HG02759 (cell line): ENCODE measurements around the gene WWOX.

Experiments
- ATAC-seq: cut with Tn5 transposase; IDR thresholded peaks from one replicate; pipeline ENCODE4 v1.9.1; 2021; ENCODE audit warnings: mild to moderate bottlenecking, moderate library complexity; ENCODE audit not compliant: unreplicated experiment

Gene WWOX

DNA sequence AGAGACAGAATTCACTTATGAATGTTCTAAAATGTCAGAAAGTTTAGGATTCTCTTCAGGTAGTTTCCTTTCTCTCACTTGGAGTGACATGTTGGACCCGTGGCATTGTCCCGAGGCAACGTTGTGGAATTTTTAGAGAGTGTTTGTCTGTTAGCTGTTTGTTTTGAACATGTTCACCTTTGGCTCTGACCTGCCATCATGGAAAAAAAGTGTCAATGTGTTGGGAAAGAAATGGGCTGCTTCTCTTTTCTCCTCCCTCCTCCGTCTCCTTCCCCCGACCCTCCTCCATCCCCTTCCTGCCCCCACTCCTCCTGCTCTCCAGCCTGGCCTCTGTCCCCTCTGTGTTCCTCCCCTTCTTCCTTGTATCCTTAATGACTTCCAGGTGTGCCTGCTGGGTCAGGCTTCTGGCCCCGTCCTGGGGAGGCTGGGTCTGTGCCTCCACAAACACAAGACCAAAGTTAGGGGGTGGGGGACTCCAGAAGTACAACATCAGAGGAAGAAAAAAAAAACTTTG lies 1038.0 kb downstream of the WWOX start:
- ATAC-seq = no peak

DNA sequence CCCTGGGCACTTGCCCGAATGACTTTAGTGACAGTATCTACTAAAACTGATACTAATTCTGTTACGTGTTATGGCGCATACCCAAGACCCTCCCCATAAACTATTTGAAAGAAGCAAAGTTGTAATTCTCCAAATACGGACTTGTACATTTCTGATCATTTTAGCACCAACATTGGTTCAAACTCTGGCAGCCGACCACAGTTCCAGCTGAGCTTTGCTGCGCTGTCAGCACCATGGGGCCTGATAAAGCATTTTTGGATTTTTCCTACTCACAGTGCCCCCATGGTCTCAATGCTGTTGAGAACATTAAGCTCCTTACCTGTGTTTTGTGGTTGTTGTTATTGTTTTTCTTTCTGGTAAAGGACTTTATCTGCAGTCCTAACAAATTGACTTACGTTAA lies 1040.3 kb downstream of the WWOX start:
- no peak for ATAC-seq

DNA sequence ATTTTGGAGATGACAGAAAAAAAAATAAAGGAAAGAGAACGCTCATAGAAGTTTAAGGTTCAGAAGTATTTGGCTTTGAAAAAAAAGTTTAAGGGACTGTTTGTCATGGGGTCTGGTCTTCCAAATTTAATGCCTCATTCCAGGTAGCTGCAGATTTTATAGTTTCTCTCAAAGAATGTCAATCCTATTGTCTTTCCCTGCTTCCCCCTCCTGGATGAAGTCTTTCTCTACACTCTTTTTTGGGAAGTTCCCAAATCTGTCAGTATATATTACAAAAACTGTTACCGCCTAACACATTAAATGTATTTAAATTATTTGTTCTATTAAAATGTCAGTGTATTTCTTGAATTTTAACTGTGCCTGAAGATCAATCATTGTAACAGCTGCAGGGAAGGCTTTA lies 1043.6 kb downstream of the WWOX start:
- ATAC-seq = no peak

DNA sequence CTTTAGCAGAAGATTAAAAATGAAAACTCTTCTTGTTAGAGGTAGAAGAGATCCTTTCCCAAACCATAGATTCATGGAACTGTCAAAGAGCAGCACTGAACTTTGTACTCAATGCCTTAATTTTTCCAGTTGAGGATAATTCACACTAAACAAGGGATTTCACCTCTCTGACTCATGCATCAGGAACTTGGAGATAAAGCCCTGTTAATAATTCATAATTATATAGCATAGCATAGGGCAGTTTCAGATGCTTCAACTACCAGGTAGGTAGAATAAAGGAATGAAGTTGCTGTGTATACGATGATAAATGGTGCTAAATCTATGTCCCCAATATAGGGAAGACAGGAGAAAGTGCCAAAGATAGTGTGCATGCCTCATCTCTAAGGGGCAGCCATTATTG lies 1050.7 kb downstream of the WWOX start:
- no peak for ATAC-seq

DNA sequence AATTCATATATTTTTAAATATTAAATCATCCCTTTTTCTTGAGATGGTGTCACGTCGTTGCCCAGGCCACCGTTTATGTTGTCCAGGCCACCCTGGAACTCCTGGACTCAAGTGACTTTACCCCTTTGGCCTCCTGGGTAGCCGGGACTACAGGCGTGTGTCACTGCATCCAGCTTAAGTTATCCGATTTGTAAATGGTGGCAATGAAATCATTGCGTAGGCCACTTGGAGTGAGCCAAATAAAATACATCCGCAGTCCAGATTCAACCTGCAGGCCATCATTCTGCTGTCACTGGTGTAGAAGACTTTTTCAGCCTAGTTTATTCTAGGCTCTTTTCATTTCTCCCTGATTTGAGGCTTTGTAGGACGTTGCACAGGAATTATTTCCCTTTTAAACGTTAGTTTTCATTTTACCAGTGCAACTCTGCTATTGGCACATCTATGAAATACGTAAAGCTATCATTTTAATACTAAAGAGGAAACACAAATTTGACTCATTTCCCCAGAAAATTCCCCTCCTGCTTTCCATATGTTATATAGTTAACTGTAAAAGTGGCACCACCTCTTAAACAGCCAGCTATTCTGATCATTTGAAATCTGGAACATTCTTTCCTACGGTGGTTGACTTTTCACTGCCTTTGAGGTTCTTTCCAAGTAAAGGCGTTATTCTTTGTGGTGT lies 1051.3 kb downstream of the WWOX start:
- no peak for ATAC-seq

DNA sequence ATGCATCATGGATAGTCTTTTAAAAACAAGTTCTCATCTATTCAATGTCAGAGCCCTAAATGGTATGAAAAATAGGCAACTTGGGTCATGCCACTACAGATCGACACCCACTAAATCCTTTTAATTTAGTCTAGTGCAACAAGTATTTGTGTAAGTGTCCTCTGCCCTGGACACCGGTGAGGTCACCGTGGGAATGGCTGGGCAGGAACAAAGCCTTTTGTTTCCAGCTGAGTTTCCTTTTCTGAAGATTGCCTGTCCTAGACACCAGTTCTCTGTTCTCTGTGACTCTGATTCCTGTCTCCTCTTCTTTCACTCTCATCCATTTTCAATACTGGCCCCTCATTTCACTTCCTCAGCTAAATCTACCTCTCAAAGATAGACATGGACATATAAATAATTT lies 1054.6 kb downstream of the WWOX start:
- ATAC-seq = no peak

DNA sequence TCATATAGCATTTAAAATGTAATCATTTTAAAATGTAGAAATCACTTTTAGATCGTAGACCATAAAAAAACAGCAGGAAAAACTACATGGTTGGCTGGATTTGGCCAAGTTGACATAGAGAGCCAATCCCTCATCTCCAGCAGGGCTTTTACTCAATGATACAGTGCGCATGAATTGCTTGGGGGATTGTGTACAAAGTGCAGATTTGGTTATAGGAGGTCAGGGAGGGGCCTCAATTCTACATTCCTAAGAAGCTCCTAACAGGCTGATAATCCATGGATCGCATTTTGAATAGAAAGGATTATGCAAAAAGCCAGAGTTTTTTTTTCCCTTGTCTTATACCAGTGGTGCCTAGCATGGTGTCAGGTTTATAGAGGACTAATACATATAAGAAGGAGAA lies 1056.0 kb downstream of the WWOX start:
- no peak for ATAC-seq

DNA sequence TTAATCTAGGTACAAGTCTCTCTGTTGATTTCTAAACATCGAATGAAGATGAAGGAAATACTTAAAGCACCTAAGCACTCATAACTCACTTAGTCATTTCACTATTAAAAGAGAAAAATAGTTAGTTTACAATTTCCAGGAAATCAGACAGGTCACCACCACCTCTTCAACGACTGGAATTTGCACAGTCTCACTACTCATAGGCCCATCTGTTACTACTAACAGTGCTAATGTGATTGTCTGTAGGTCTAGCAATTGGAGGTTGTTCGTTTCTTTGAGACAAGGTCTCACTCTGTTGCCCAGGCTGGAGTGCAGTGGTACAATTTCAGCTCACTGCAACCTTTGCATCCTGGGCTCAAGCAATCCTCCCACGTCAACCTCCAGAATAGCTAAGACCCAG lies 1056.5 kb downstream of the WWOX start:
- no peak for ATAC-seq

DNA sequence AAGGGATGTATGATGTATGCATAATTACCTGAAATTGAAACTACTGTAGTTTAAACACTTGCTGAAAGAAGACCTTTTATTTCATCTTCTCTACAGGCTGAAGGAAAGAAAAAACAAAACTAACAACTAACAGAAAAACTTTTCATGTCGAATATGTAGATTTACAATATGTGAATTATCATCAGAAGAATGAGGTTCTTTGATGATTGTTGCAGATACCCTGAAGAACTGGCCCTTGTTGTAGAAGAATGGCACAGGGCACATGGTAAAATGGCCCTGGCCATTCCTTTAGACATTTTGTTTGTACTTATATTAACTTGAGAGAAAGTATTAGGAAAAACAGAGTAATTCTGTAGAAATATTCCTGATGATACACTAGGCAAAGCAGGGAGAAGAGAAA lies 1057.3 kb downstream of the WWOX start:
- no peak for ATAC-seq

DNA sequence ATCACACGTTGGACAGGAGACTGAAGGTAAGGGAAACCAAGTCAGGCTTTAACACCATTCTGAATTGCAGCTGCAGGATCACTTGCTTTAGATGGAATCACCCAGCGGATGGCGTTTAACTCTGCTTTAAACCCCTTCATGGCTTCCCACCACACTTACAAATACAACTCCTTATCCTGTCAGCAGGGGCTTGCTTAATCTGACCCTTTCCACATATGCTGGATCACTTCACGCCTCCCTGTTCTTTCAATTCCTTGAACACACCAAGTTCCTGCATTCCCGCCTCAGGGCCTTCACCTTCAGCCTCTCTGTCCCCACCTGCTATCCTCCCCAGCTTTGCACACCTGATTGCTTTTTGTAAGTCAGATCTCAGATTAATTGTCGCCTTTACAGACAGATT lies 1058.9 kb downstream of the WWOX start:
- ATAC-seq = no peak

DNA sequence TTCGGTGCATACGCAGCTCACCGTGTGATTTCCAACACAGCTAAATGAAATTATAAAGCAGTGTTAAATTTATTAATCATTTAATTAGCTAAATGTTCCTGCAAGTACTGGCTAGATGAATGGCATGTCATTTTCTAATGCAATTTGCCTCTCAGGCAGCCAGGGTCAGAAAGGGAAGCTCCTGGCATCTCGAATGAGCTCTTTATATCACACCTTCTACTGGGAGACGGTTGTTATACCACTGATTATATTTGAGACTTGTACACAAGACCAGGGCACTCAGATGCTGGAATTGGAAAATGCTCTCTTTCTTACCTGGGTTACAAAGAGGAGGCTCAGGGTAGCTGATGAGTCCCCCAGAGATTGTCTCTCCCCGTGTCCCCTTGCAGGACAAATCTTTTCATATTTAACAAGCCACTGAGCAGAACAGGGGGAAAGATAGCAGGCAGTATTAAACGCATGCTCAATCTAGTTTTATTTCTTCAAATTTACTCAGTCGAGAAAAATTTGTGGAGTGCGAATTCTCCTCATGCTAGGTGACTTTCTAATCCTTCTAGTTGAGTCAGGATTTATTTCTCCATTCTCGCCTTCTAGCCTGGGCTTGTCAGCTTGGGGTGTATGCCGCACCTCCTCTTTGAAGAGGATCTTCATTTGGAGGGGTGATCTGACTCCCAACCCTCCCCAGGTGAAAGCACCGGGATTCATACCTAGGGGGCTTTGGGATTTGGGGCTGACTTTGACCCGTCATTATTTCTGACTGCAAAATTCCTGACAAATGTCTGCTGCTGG lies 1060.0 kb downstream of the WWOX start:
- ATAC-seq = no peak

DNA sequence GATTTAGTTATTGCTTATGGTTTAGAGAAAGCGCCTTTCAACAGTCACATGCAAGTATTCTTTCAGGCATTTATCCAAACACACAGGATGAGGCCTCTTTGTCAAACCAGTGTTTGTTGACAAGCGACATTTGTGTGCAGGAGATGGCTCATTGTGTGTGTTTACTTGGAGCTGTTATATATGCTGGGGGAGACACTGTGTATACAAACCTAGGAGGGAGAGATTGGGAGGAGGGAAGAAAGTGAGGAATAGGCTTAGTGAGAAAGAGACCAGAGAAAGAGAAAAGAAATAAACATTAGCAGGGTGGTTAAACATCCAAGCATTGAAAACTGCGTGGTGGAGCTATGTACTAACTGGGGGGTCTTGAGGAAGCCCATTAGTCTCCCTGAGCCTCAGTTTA lies 1063.5 kb downstream of the WWOX start:
- ATAC-seq = no peak

DNA sequence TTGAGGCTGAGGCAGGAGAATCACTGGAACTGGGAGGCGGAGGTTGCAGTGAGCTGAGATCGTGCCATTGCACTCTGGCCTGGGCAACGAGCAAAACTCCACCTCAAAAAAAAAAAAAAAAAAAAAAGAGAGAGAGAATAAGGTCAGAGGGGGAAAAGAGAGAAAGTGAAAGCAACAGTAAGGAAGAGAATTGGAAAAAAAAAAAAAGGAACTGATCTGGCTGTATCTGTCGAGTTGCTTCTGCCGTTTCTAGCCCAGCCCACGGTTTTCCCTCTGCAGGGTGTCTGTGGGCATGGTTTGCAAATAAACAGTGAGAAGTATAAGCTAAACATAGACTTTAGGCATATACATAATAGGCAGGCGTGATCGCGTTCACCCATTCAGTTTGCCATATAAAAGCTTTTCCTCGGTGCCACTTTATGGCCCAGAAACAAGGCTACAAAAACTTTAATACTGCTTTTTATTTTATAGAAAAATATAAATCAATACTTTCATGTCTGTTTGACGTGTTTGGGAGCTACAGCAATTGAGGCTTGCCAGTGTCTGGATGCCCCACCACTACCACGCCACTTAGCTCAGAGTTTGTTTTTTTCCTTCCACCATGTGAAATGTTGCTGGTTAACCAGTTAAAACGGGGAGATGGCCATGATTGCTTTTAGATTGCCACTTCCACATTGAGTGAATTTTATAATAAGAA lies 1064.4 kb downstream of the WWOX start:
- no peak for ATAC-seq

DNA sequence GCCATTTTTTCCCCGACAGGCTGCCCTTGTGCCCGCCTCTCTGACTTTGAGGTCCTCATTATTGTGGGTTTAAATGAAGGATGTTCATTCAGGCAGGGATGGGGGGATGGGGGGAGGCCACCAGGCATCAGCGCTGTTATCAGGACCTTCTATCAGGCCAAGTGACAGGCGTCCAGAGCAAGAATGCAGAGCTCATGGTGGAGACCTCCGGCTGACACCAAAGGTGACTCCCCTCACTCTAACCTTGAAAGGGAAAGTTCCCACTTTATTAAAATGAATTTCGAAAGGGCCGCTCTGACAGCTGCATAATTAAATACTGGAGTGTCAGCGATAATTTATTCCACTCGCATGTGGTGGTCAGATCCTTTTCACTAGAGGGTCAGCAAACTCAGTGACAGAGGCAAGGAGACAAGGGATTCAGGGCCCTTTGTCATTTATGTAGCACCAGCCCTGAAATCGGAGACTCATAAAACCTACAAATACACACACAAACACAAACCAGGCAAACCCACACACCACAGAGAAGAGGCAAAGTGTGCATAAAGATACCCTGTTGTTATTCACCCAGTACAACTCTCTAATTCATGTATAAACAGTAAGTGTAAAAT lies 1065.0 kb downstream of the WWOX start:
- ATAC-seq = no peak

DNA sequence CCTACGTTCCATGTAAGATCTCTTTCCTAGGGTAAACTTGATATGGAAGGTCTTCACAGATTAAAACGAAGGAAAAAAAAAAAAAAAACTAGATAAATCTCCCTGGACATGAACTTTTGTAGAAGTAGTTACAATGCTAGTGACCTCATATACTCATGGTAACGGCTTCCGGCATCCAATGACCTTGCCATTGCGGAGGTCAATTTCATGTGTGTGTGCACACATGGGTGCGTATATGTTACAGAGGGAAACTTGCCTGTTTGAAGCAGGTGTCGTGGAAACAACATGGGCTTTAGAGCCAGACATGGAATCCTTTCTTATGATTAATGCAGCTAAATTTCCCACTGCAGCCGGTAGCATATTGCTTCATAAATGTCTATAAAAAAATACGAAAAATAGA lies 1065.6 kb downstream of the WWOX start:
- no peak for ATAC-seq

DNA sequence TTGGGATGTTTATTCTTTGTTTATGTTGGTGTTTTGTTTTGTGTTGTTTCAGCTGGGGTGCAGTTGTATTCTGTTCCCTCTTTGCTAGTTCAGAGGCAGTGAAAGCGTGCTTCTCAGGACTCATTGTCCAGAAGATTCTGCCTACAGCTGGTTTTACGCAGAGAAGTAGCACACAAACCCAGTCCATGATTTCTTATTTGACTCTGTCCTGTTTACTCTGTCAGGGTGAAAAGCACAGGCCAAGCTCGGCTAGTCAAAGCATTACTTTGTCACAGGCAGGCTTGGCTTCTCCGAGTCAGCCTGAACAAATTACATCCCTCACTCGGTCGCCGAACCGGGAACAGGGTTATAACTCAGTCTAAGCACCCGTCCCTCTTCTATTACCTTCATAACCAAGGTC lies 1066.1 kb downstream of the WWOX start:
- no peak for ATAC-seq

DNA sequence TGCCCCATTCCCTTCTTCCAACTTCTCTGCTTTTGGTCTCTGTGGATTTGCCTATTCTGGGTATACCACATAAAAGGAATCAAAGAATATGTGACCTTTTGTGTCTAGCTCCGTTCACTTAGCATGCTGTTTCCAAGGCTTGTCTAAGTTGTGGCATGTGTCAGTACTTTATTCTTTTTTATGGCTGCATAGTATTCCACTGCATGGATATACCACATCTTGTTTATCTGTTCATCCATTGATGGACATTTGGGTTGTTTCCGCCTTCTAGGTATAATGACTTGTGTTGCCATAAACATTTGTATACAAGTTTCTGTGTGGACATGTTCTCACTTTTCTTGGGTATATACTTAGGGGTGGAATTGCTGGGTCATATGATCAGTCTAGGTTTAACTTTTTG lies 1068.4 kb downstream of the WWOX start:
- ATAC-seq = no peak

DNA sequence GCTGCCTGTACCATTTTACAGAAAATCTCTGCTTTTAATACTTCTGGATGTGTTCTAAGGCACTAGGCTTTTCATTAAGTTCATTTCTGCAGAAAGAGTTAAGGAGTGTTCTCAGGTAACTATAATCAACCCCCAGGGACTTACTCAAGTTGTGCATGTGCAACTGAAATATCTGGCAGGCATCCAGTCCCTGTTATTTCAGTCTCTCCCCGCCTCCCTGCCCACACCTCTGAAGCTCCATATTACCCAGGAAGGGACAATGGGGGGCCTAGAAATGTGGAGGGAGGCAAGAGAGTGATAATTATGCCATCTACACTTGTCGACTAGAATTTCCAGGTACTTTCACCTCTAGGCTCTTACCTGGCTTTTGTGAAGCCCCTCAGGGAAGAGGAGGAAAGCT lies 1068.9 kb downstream of the WWOX start:
- ATAC-seq = no peak

DNA sequence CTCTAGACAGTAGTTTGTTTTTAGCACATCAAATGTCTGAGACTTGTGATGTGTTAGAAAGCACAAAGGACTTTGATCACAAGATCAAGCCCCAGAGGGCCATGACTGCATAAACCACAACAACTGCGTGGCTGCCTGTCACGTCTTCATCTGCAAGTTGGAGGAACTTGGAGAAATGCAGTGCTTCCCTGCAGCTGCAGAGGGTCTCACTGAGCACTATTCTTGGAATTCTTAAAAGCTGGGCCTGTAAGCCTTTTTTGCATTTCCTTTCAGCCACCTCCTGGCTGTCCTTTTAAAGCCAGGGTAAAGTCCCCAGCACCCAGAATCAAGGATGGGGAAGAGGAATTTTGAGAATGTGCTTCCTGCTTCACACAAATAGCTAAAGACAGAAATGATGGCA lies 1069.8 kb downstream of the WWOX start:
- no peak for ATAC-seq

DNA sequence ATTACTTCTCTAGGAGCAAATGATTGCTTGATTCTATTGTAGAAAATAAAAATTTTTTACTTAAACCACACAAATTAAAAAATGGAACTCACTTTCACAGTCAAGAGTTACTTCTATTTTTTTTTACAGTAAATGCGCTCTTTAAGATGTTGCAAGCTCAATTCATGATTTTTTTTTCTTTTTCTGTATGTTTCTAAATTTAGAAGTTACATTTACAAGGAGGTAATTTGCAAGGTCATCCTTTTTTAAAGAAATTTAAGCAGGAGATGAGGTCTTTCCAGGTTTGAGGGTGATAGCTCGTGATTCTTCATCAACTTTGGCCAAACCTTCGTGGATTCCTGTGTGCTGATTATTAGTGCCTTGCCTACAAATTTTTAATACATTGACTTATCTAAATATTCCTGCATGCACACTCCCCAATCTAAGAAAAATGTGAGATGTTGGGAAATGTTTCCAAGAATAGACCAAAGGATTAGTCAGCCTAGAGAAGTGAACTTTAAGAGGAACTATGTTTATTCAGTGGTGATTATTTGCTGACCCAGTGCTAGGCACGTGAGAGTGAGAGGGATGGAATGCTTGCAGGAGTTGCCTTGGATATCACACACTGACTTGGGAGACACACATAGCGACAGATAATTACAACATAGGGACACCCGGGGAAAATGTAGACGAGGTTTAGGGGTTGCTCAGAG lies 1071.2 kb downstream of the WWOX start:
- no peak for ATAC-seq

DNA sequence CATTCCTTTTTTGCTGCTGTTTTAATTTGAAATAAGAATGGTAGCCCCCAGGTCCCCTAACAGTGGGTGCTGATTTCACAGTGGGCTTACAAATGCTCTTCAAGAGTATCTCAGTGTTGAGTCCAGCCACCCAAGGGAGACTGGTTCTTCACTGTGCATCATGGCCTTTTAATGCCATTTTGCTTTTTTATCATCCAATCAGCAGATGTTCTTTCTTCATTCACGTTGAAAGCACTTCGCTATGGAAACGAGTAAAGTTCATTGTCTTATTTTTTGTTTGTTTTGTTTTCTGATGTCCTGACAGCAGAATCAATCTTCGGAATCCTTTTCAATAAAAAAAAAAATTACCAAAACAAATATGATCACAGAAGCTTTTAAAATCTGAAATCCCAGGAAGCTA lies 1072.0 kb downstream of the WWOX start:
- no peak for ATAC-seq
